ENCODE data around the gene ASZ1. TPM values are rescaled to one million over a fixed set of nuclear protein-coding genes. Genes with fewer than 3 reads are reported as not detected.

The ASZ1 gene
- total and polyA plus RNA-seq, 2 of the 4 experiments (the other 2 are of a cell fraction): not detected

GRCh38 chr7:117472335-117472734 lies 45.0 kb upstream of the ASZ1 start:
- no peak for ATAC-seq (ENCODE audit: low read depth)
- H2AK5ac ChIP-seq (ENCODE audit: low read depth, low read length): no peak overlapping the region
- no peak overlapping the region for H3K4me3 ChIP-seq (ENCODE audit: insufficient read depth, low read depth, low read length)
- H3K9ac ChIP-seq (ENCODE audit: low read depth, low read length): no peak overlapping the region
- dilution Hi-C loops (cut with HindIII; ENCODE audit: low sequenced_read_pairs, unreplicated experiment): no loop called here
- H3K79me1 ChIP-seq (ENCODE audit: low read depth in 1 of 2, low read length in 2 of 2): no peaks in the 10 kb centered on the region
- TF ChIP-seq SMC3 (IDR thresholded peaks at IDR 0.05; ENCODE audit: low read depth, low read length) (no peak), MXI1 (IDR thresholded peaks at IDR 0.05; ENCODE audit: borderline replicate concordance, low read depth, low read length) (no peak), MAZ (IDR thresholded peaks at IDR 0.05; ENCODE audit: borderline replicate concordance, low read depth, low read length) (no peak), CEBPB (IDR thresholded peaks at IDR 0.05; ENCODE audit: low read depth, low read length) (no peak), RAD21 (IDR thresholded peaks at IDR 0.05; ENCODE audit: low read length) (no peak), ELK1 (IDR thresholded peaks at IDR 0.05; ENCODE audit: borderline replicate concordance, low read depth, low read length) (no peak), POLR2A (IDR thresholded peaks at IDR 0.05; ENCODE audit: low read depth, low read length) (no peak), CTCF (conservative IDR thresholded peaks at IDR 0.05; ENCODE audit: low read depth, low read length) (no peak), NFE2L2 (IDR thresholded peaks at IDR 0.05; ENCODE audit: low read depth, low read length) (no peak), MAFK (IDR thresholded peaks at IDR 0.05; ENCODE audit: low read depth, low read length) (no peak), CHD1 (IDR thresholded peaks at IDR 0.05; ENCODE audit: low read depth, low read length) (no peak), USF2 (IDR thresholded peaks at IDR 0.05; ENCODE audit: low read depth, low read length) (no peak), RFX5 (IDR thresholded peaks at IDR 0.05; ENCODE audit: low read depth, low read length) (no peak), BHLHE40 (IDR thresholded peaks at IDR 0.05; ENCODE audit: low read depth, low read length) (no peak), RCOR1 (IDR thresholded peaks at IDR 0.05; ENCODE audit: insufficient replicate concordance, low read length) (no peak), FOS (IDR thresholded peaks at IDR 0.05; ENCODE audit: low read depth, low read length) (no peak)
- no peak overlapping the region for H2AK9ac ChIP-seq (replicated peaks; ENCODE audit: low read depth, low read length, poor library complexity)
- H3K9me1 ChIP-seq (ENCODE audit: insufficient read depth, low read length): peaks cover 2% of the 10 kb centered on the region; the same call in 1 of the 2 replicates
- no peaks in the 10 kb centered on the region for H4K20me1 ChIP-seq (ENCODE audit: insufficient read depth, low read length)
- intact Hi-C loops (cut with micrococcal nuclease): no loop called here
- no peak overlapping the region for H2BK15ac ChIP-seq (ENCODE audit: low read depth, low read length)
- no TSS peak for BruUV-seq (replicated peaks)
- H3K23ac ChIP-seq (ENCODE audit: low read depth, low read length): no peak overlapping the region
- in situ Hi-C loops (cut with MboI; ENCODE audit: low sequenced_read_pairs): no loop called here
- POLR2A ChIA-PET (ENCODE audit: unreplicated experiment): no interaction called here
- no peak overlapping the region for H2BK5ac ChIP-seq (ENCODE audit: low read depth, low read length, poor library complexity, severe bottlenecking)
- H3K4me2 ChIP-seq (ENCODE audit: low read depth, low read length): no peak overlapping the region
- H3K56ac ChIP-seq (ENCODE audit: extremely low read depth, insufficient read depth, low read length): no peak overlapping the region
- H4K91ac ChIP-seq (ENCODE audit: insufficient read depth, low read depth, low read length): no peak overlapping the region
- peak overlapping the region; percentile 35; the same call in 1 of the 2 replicates for H3K27ac ChIP-seq (ENCODE audit: insufficient read depth, low read length)
- H3K36me3 ChIP-seq (ENCODE audit: control insufficient read depth, insufficient read depth, low read length): no peaks in the 10 kb centered on the region
- no peak overlapping the region for H2BK20ac ChIP-seq (ENCODE audit: low read depth, low read length)
- H4K5ac ChIP-seq (ENCODE audit: low read depth, low read length): no peak overlapping the region
- CTCF ChIA-PET: interaction anchor here (0.5 kb wide), 1 partner anchor 245 kb away, joined by 10 read pairs; no protein-coding TSS in a partner anchor
- H3K27me3 ChIP-seq (ENCODE audit: control insufficient read depth, insufficient read depth, low read length): no peaks in the 10 kb centered on the region
- H3K18ac ChIP-seq (ENCODE audit: low read depth, low read length): no peak overlapping the region
- no peak overlapping the region for H2BK120ac ChIP-seq (ENCODE audit: low read depth, low read length)
- no peak overlapping the region for H2AFZ ChIP-seq (replicated peaks; ENCODE audit: low read length, poor library complexity)
- no peak overlapping the region for H3K14ac ChIP-seq (replicated peaks; ENCODE audit: low read depth, low read length)
- H3K4ac ChIP-seq (ENCODE audit: low read depth, low read length): no peak overlapping the region
- no peak overlapping the region for H4K8ac ChIP-seq (ENCODE audit: low read depth in 2 of 2, low read length in 2 of 2)
- DNase-seq: no peak
- H3K4me1 ChIP-seq (ENCODE audit: control insufficient read depth, insufficient read depth, low read length): no peaks in the 10 kb centered on the region
- H3K9me3 ChIP-seq (ENCODE audit: control insufficient read depth, insufficient read depth, low read length): no peaks in the 10 kb centered on the region
